Activated CD4-positive, alpha-beta T cell treated with anti-CD3 and anti-CD28 coated beads, Interleukin-2, Interleukin-6, amounts not matched to agents 100 ng/mL and 50 ng/mL, durations not matched to agents 16 hours and 8 hours (primary cell): ENCODE results near the gene SPRED3.
"Not testable (repeated sequence)": the region's sequence is repeated elsewhere in the genome, so short reads cannot be mapped to it uniquely, and the experiment has no call there.

Experiments used
- DNase-seq: peaks from one replicate; pipeline ENCODE4 v3.0.0-alpha.2; 2020

Gene SPRED3

DNA sequence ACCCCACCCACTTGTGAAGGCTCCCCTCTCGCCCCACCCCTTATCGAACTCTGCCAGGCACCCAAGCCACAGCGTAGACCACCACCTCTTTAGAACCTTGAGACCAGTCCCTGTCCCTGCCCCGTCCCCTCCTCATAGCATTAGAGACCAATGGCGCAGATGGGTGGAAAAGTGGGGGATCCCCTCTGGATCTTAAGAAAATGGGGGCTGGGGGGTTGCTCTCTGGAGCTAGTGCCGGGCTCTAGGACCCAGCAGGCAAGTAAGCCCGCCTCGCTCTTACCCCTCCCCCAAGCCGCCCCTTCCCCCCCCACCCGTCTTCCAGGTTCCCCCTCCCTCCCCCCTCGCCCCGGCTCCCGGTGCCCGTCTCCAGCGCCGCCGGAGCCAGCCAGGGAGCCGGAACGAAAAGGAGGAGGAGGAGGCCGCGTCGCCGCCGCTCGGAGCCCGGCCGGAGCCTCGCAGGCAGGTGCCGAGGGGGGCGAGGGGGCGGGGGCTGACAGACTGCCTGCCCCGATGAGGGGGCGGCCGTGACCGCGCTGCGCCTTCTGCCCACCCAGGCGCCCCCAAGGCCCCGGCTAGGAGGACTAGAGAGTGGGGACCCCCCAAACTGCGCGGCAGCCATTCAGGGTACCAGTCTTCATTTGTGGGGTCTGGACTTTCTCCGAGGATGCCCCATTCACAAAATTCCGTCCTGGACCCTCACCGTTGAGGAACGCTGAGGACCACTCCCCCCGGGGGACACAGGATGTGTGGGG lies at the start of gene SPRED3:
SPRED3 (plus strand) TSS at position 349 of the 752 bp plus-strand sequence. CDS start 1,606 bp downstream, outside the sequence.
- no peak for DNase-seq

GRCh38 chr19:38339011-38339410 lies 49.5 kb upstream of the SPRED3 start:
- not testable (repeated sequence) for DNase-seq

DNA sequence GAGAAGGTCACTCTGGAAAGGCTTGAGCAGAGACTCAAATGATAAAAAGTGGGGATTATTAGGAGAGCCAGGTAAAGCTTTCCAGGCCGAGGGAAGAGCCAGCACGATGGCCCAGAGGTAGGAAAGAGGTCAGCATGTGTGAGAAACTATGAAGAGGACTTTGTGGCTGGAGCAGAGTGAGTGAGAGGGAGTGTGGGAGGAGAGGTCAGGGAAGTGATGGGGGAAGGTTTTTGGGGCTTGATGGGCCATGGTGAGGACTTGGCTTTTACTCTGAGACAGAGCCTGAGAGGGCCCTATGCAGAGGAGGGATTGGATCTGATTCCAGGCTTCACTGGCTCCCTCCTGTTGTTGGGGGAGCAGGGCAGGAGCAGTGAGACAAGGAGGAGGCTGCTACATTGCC lies 47.6 kb upstream of the SPRED3 start:
- DNase-seq, result no peak

DNA sequence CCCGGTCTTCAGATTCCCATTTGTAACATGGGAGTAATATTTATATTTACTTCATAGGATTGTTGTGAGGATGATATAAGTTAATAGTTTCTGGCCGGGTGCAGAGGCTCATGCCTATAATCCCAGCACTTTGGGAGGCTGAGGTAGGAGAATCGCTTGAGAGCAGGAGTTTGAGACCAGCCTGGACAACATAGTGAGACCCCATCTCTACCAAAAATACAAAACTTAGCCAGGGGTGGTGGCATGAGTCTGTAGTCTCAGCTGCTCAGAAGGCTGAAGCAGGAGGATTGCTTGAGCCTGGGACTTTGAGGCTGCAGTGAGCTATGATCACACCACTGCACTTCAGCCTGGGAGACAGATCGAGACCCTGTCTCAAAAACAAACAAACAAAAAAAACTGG lies 41.7 kb upstream of the SPRED3 start:
- no peak for DNase-seq

- no peak for DNase-seq
Observed at GRCh38 chr19:38350883-38351282, 37.6 kb upstream of the SPRED3 start.

DNA sequence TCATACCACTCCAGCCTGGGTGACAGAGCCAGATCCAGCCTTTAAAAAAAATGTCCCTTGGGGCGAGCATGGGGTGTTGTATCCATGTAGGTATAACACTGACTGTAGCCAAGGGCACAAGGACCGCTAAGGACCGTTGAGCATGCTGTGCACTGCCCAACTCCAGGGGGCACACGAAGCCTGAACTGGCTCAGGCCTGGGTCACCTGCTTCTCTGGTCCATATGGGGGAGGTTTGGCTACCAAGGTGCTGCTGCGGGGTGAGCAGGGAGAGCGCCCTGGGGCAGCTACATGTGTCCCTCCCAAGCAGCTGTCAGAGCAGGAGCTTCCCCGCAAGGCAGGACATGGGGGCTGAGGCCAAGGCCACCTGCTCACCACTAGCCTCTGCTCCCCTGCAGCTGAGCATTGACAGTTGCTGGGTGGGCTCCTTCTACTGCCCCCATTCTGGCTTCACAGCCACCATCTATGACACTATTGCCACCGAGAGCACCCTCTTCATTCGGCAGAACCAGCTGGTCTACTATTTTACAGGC lies 36.6 kb upstream of the SPRED3 start:
- no peak for DNase-seq

DNA sequence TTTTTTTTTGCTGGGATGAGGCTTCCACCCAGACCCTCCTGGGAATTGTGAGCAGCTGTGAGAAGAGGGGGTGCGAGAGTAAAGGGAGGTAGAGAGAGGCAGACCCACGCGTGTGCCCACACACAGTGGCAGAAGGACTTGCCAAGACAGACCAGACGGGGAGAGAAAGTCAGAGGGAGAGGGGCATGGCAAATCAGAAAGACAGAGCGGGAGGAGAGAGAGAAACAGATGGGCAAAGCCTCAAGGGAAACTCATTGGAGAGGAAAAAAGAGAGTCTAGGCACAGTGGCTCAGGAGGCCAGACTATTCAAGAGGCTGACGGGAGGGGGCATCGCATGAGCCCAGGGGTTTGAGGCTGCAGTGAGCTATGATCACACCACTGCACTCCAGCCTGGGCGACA lies 35.9 kb upstream of the SPRED3 start:
- no peak for DNase-seq

DNA sequence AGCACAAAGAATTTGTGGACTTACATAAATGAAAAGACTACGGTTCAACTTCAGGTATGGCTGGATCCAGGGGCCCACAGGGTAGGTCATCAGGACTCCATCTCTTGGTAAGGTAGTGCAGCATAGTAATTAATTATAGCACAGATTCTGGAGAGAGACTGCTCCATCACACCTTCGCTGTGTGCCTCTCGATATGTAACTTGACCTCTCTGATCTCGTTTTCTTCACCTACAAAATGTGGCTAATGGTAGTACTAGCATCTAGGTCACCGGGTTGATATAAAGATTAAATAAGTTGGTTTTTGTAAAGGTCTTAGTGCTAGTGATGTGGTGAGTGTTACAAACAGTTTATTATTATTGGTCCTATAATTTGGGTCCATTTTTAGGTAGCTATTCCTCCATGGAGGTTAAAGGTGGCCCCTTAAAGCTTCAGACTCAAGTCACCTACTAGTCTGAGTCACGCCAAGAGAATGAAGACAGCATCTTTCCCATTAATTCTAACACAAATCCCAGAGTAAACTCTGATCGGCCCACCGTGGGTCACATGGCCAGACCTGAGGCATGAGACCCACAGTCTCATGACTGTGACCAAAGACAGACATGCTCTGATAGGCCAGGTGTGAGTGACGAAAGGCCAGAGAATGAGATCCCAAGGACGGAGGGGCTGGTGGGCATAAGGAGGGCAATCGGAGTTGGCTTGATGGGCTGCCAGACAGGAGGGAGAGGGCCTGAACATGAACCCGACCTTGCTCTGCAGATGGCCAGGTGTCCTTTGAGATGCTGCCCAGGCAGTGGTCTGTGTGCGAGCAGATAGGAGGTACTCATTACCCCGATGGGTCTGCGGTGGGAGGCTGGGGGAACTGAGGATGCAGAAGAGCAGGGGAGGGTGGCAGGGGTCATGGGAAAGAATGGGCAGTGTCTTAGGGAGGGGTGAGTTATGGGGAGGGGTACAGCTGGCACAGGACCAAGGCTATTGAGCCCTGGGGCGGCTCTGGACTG lies 32.5 kb upstream of the SPRED3 start:
- DNase-seq, result no peak

GRCh38 chr19:38358071-38358470 lies 30.4 kb upstream of the SPRED3 start:
- no peak for DNase-seq

GRCh38 chr19:38359242-38360021 lies 29.1 kb upstream of the SPRED3 start:
- no peak for DNase-seq

DNA sequence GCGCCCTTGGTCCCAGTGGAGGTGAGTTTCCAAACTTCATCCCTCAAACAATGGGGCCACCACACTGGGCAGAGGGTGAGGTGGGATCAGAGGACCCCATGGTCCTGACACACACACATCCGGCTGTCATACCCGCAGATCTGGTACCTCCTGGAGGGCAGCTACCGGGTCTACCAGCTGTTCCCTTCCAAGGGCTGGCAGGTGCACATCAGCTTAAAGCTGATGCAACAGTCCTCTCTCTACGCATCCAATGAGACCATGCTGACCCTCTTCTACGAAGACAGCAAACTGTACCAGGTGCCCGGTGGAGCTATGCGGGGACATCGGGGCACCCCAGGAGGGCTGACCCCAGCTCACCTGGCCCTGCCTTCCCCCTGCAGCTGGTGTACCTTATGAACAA lies 28.1 kb upstream of the SPRED3 start:
- no peak for DNase-seq

- DNase-seq, result no peak
Observed at GRCh38 chr19:38360839-38361631, 27.5 kb upstream of the SPRED3 start.

DNA sequence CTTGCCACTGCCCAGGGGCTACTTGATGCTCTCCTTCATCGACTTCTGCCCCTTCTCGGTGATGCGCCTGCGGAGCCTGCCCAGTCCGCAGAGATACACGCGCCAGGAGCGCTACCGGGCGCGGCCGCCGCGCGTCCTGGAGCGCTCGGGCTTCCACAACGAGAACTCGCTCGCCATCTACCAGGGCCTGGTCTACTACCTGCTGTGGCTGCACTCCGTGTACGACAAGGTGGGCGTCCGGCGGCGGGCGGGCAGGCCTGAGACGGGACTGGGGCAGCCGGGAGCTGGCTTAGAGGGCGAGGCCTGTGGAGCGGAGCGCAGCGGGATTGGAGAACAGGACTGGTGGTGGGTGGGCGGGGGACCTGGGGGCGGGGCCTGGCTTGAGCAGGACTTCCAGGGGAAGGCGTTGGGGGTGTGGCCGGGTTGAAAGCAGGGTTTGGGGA lies 26.8 kb upstream of the SPRED3 start:
- peak; percentile 79 for DNase-seq

DNA sequence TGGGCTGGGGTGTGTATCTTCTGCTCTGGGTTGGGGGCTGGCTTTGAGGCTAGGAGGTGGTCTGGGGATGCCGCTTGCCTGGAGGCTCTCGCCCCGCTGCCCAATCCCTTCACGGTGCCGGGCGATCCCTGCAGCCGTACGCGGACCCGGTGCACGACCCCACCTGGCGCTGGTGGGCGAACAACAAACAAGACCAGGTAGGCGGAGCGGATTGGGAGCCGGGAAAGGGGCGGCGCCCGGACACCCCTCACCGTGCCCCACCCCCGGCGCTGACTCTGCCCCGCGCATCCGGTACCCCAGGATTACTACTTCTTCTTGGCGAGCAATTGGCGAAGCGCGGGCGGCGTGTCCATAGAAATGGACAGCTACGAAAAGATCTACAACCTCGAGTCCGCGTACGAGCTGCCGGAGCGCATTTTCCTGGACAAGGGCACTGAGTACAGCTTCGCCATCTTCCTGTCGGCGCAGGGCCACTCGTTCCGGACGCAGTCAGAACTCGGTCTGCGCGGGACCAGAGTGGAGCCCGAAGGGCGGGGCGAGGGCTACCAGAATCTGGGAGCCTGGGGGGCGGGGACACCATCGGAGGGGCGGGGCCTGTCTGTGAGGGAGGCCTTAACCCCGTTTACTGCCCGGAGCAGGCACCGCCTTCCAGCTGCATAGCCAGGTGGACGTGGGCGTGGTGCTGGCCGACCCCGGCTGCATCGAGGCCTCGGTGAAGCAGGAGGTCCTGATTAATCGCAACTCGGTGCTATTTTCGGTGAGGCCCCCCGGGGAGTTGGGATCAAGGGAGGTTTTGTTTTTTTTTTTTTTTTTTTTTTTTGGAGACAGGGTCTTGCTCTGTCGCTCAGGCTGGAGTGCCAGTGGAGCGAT lies 26.2 kb upstream of the SPRED3 start:
- DNase-seq, result peak; percentile 91

DNA sequence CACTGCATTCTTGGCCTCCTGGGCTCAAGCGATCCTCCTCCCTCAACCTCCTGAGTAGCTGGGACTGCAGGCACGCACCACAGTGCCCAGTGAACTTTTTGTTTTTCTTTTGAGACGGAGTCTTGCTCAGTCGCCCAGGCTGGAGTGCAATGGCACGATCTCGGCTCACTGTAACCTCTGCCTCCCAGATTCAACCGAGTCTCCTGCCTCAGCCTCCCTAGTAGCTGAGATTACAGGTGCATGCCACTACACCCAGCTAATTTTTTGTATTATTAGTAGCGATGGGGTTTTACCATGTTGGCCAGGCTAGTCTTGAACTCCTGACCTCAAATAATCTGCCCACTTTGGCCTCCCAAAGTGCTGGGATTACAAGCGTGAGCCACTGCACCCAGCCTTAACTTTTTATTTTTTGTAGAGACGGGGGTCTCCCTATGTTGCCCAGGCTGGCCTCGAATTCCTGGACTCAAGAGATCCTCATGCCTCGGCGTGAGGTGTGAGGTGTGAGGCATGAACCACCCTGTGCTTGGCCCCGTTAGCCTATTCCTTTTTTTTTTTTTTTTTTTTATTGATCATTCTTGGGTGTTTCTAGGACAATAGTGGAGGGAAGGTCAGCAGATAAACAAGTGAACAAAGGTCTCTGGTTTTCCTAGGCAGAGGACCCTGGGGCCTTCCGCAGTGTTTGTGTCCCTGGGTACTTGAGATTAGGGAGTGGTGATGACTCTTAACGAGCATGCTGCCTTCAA lies 25.4 kb upstream of the SPRED3 start:
- not testable (repeated sequence) for DNase-seq

- no peak for DNase-seq
Observed at GRCh38 chr19:38367041-38367440, 21.5 kb upstream of the SPRED3 start.

DNA sequence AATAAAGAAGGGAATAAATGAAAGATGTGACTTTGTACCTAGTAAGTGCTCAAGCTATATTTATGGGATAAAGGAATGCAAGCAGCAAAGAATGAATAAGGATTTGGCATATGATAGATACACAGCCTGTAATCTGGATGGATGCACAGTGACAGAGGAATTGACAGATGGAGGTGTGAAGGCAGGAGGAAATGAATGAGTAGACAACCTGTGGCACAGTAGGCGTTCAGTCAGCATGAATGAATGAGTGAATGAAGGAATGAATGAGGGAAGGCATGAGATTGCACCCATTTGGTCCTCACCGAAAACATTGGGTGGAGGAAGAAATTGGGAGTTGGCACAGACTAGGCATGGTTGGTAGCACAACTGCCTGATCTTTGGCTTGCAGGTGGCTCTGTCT lies 18.9 kb upstream of the SPRED3 start:
- DNase-seq, result no peak

DNA sequence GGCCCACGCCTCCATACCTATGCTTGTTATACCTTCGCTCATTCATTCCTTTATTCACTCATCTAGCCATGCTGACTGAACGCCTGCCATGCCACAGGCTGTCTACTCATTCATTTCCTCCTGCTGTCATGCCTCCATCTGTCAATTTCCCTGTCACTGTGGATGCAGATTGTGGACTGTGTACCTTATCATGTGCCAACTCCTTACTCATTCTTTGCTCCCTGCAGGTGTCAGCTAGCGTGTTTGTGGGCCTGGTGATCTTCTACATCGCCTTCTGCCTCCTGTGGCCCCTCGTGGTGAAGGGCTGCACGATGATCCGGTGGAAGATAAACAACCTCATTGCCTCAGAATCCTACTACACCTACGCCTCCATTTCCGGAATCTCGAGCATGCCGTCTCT lies 18.2 kb upstream of the SPRED3 start:
- no peak for DNase-seq

GRCh38 chr19:38371081-38371480 lies 17.4 kb upstream of the SPRED3 start:
- no peak for DNase-seq

GRCh38 chr19:38373907-38374331 lies 14.6 kb upstream of the SPRED3 start:
- DNase-seq, result no peak
